Measurements from ENCODE around the gene APCDD1.
"Not testable (repeated sequence)": the region's sequence is repeated elsewhere in the genome, so short reads cannot be mapped to it uniquely, and the experiment has no call there.

DNA sequence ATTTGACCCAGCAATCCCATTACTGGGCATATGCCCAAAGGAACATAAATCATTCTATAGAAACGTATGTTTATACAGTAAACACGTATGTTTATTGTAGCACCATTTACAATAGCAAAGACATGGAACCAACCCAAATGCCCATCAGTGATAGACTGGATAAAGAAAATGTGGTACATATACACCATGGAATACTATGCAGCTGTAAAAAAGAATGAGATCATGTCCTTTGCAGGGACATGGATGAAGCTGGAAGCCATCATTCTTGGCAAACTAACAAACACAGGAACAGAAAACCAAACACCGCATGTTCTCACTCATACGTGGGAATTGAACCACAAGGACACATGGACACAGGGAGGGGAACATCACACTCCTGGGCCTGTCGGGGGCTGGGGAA lies 84.7 kb downstream of the APCDD1 start:
- not testable (repeated sequence) for TF ChIP-seq CTCF, POLR2A (IDR thresholded peaks at IDR 0.05)
